SK-N-SH (cell line): ENCODE measurements around the gene ZHX3. TPM values are rescaled to one million over a fixed set of nuclear protein-coding genes. Genes with fewer than 3 reads are reported as not detected.

Experiments
- CTCF ChIA-PET: fragments of 300-600, 350-600 bp; formaldehyde crosslinking; extraction: SDS; loops from one replicate; lab custom pipeline; 2021; lab: Yijun Ruan, JAX
- POLR2A ChIA-PET: fragments of 350-600 bp; sonication (Branson Sonifier 250); formaldehyde crosslinking; extraction: SDS; loops from one replicate; lab custom pipeline; 2020; ENCODE audit warnings: antibody characterized with exemption, inconsistent platforms; lab: Yijun Ruan, JAX
- DNase-seq: peaks from one replicate; pipeline ENCODE4 v3.0.0; 2012
- H2AFZ ChIP-seq: fragments of 200-600 bp; sonication (generic); 2 replicates; pipeline ENCODE4 v1.8.1; 2016; ENCODE audit warnings: antibody characterized with exemption, mild to moderate bottlenecking, low read depth
- H3F3A ChIP-seq: fragments of 200-600 bp; sonication (generic); replicated peaks from 2 replicates; pipeline ENCODE3; 2016; ENCODE audit warnings: antibody characterized with exemption, mild to moderate bottlenecking; ENCODE audit not compliant: insufficient read depth
- H3K27ac ChIP-seq, 2 experiments: fragments of 200-500 bp in 1 of 2; fragments of 200-600 bp in 1 of 2; sonication (Bioruptor generic) in 1 of 2; sonication (generic), shearing (Covaris generic) in 1 of 2; 2 replicates each; pipeline versions ENCODE4 v1.5.1 to v1.6.1; 2014 to 2016; ENCODE audit warnings: low read depth in 2 of 2, inconsistent platforms in 1 of 2, low read length in 1 of 2, mild to moderate bottlenecking in 1 of 2, mixed read lengths in 1 of 2
- H3K27me3 ChIP-seq: fragments of 200-600 bp; sonication (generic), shearing (Covaris generic); 2 replicates; pipeline ENCODE4 v1.6.1; 2016; ENCODE audit warnings: mixed run types; ENCODE audit not compliant: insufficient read depth
- H3K36me3 ChIP-seq, 2 experiments: fragments of 200-500 bp in 1 of 2; fragments of 200-600 bp in 1 of 2; sonication (Bioruptor generic) in 1 of 2; sonication (generic) in 1 of 2; replicated peaks in 1 of 2; 2 replicates each; pipeline versions ENCODE3 to v1.5.1; 2014 to 2016; ENCODE audit warnings: low read length in 1 of 2, mild to moderate bottlenecking in 1 of 2; ENCODE audit not compliant: insufficient read depth in 2 of 2, control insufficient read depth in 1 of 2
- H3K4me1 ChIP-seq, 2 experiments: fragments of 200-500 bp in 1 of 2; fragments of 200-600 bp in 1 of 2; sonication (Bioruptor generic) in 1 of 2; sonication (generic), shearing (Covaris generic) in 1 of 2; 2 replicates each; pipeline versions ENCODE4 v1.5.1 to v1.6.1; 2014 to 2016; ENCODE audit warnings: low read depth in 1 of 2, low read length in 1 of 2, mixed run types in 1 of 2; ENCODE audit not compliant: insufficient read depth in 2 of 2, control insufficient read depth in 1 of 2
- H3K4me2 ChIP-seq: fragments of 200-600 bp; sonication (generic), shearing (Covaris generic); 2 replicates; pipeline ENCODE4 v1.6.1; 2017; ENCODE audit warnings: mixed run types
- H3K4me3 ChIP-seq, 2 experiments: fragments of 200-500 bp in 1 of 2; fragments of 200-600 bp in 1 of 2; sonication (Bioruptor generic) in 1 of 2; sonication (generic), shearing (Covaris generic) in 1 of 2; 2 replicates each; pipeline versions ENCODE4 v1.5.1 to v1.8.1; 2014 to 2016; ENCODE audit warnings: low read depth in 2 of 2, inconsistent platforms in 1 of 2, low read length in 1 of 2, mild to moderate bottlenecking in 1 of 2, mixed read lengths in 1 of 2, moderate library complexity in 1 of 2
- H3K79me2 ChIP-seq: fragments of 200-600 bp; sonication (generic); 2 replicates; pipeline ENCODE4 v1.8.1; 2017; ENCODE audit warnings: mild to moderate bottlenecking; ENCODE audit not compliant: insufficient read depth
- H3K9ac ChIP-seq: fragments of 200-600 bp; sonication (generic); 2 replicates; pipeline ENCODE4 v1.6.1; 2017; ENCODE audit warnings: mixed run types
- H3K9me2 ChIP-seq: fragments of 200-600 bp; sonication (generic); 2 replicates; pipeline ENCODE4 v1.6.1; 2017; ENCODE audit warnings: mixed run types
- H3K9me3 ChIP-seq: fragments of 200-600 bp; sonication (generic); 2 replicates; pipeline ENCODE4 v1.6.1; 2017; ENCODE audit warnings: mixed run types, mild to moderate bottlenecking, moderate library complexity
- H4K20me1 ChIP-seq: fragments of 200-600 bp; sonication (generic); 2 replicates; pipeline ENCODE4 v1.6.1; 2017; ENCODE audit warnings: mild to moderate bottlenecking, mixed run types; ENCODE audit not compliant: insufficient read depth
- CHD2 ChIP-seq: fragments of 150-350 bp; IDR thresholded peaks from 2 replicates; pipeline ENCODE4 v1.6.1; 2018; ENCODE audit warnings: low read length; ENCODE audit not compliant: partially characterized antibody
- CTCF ChIP-seq: fragments of 200-600 bp; sonication (generic); IDR thresholded peaks from 2 replicates; pipeline ENCODE4 v1.6.1; 2017; ENCODE audit warnings: antibody characterized with exemption, mild to moderate bottlenecking, moderate library complexity
- FOXJ3 ChIP-seq: sonication (generic); formaldehyde crosslinking; IDR thresholded peaks from 2 replicates; pipeline ENCODE4 v1.5.1; 2020; ENCODE audit warnings: mild to moderate bottlenecking, missing genetic modification reagents
- FOXM1 ChIP-seq: IDR thresholded peaks from 2 replicates; pipeline ENCODE4 v1.4.0; 2012; ENCODE audit warnings: low read depth, mild to moderate bottlenecking
- GATA2 ChIP-seq: sonication (generic); formaldehyde crosslinking; IDR thresholded peaks from 2 replicates; pipeline ENCODE4 v1.5.0; 2020; ENCODE audit warnings: mild to moderate bottlenecking, missing genetic modification reagents
- JUND ChIP-seq: IDR thresholded peaks from 2 replicates; pipeline ENCODE4 v1.4.0; 2012
- MEF2A ChIP-seq: IDR thresholded peaks from 2 replicates; pipeline ENCODE4 v1.4.0; 2012; ENCODE audit warnings: low read depth, borderline replicate concordance
- MXI1 ChIP-seq: IDR thresholded peaks from 2 replicates; pipeline ENCODE4 v1.6.1; 2012; ENCODE audit warnings: mild to moderate bottlenecking, low read depth, low read length, improper control_type of control experiment
- NRF1 ChIP-seq: IDR thresholded peaks from 2 replicates; pipeline ENCODE4 v1.6.1; 2012; ENCODE audit warnings: low read depth, mild to moderate bottlenecking, low read length
- POLR2AphosphoS5 ChIP-seq: IDR thresholded peaks from 2 replicates; pipeline ENCODE4 v1.6.1; 2012; ENCODE audit warnings: low read depth, low read length
- RAD21 ChIP-seq: IDR thresholded peaks from 2 replicates; pipeline ENCODE4 v1.6.1; 2012; ENCODE audit warnings: mild to moderate bottlenecking, low read length
- REST ChIP-seq: IDR thresholded peaks from 2 replicates; pipeline ENCODE4 v1.6.1; 2012; ENCODE audit warnings: mild to moderate bottlenecking, low read depth, low read length, moderate library complexity
- RFX5 ChIP-seq: IDR thresholded peaks from 2 replicates; pipeline ENCODE4 v1.6.1; 2012; ENCODE audit warnings: mild to moderate bottlenecking, improper control_type of control experiment, low read length
- SIN3A ChIP-seq: IDR thresholded peaks from 2 replicates; pipeline ENCODE4 v1.6.1; 2012; ENCODE audit warnings: low read depth, mild to moderate bottlenecking, low read length, moderate library complexity, borderline replicate concordance
- TCF12 ChIP-seq: IDR thresholded peaks from 2 replicates; pipeline ENCODE4 v1.4.0; 2012
- USF1 ChIP-seq: IDR thresholded peaks from 2 replicates; pipeline ENCODE4 v1.4.0; 2012; ENCODE audit warnings: low read depth, borderline replicate concordance
- USF2 ChIP-seq: fragments of 150-350 bp; IDR thresholded peaks from 2 replicates; pipeline ENCODE4 v1.6.1; 2017; ENCODE audit warnings: antibody characterized with exemption, low read length, low read depth, borderline replicate concordance
- WGBS: methylation state at CpG from one replicate; pipeline ENCODE4 v1.1.6; 2017; ENCODE audit warnings: low lambda C conversion rate; 5-methylcytosine and 5-hydroxymethylcytosine counted together
- polyA plus RNA-seq, 3 experiments: library from polyadenylated mRNA; depleted of rRNA; stranded (reverse); fragments of >200 nt; gene quantifications; 2 replicates each; pipeline ENCODE4 v1.2.3, GENCODE V29; 2012

The ZHX3 gene
- polyA plus RNA-seq, 1 of the 3 experiments (the other 2 are of a cell fraction) = 6.0 TPM

- 95% methylated on average over 7 of the region's 8 CpGs for WGBS
- TF ChIP-seq FOXJ3 (CRISPR knock-in tag) (no peak), MXI1 (no peak), FOXM1 (no peak), CHD2 (no peak), USF2 (no peak), USF1 (no peak), RAD21 (no peak), CTCF (no peak), POLR2AphosphoS5 (no peak), GATA2 (CRISPR knock-in tag) (no peak)
- TF ChIP-seq, all 33 proteins: peak for 0
- Histone ChIP-seq H3K4me2 (no peak overlapping the region), H3K9ac (no peak overlapping the region), H3K36me3 (peaks cover 4 to 13% of the 10 kb centered on the region in 2 experiments), H4K20me1 (no peaks in the 10 kb centered on the region), H3F3A (no peaks in the 10 kb centered on the region), H3K79me2 (peaks cover 23% of the 10 kb centered on the region), H3K4me3 (no peak overlapping the region), H3K9me3 (no peaks in the 10 kb centered on the region), H2AFZ (no peak overlapping the region), H3K27me3 (no peaks in the 10 kb centered on the region), H3K27ac (no peak overlapping the region), H3K9me2 (no peaks in the 10 kb centered on the region), H3K4me1 (no peaks in the 10 kb centered on the region)
- POLR2A ChIA-PET = no interaction called here
- CTCF ChIA-PET = interaction anchor here (1.0 to 1.1 kb wide), 2 partner anchors 19 to 66 kb away, joined by 3 read pairs; no protein-coding TSS in a partner anchor
- no peak for DNase-seq
These were observed 112.9 kb downstream of the ZHX3 start for GRCh38 chr20:41204304-41205265.

- CTCF ChIA-PET = interaction anchor here (1.0 to 1.9 kb wide), 3 partner anchors 11 to 29 kb away, joined by 3 to 4 read pairs (median 4); no protein-coding TSS in a partner anchor
- H3K4me1 ChIP-seq = no peaks in the 10 kb centered on the region
- no peaks in the 10 kb centered on the region for H4K20me1 ChIP-seq
- H3K36me3 ChIP-seq = peaks cover 4 to 22% of the 10 kb centered on the region in 2 experiments
- H3K9me2 ChIP-seq = no peaks in the 10 kb centered on the region
- no peak overlapping the region for H2AFZ ChIP-seq
- DNase-seq = no peak
- no peak overlapping the region for H3K4me2 ChIP-seq
- no peak overlapping the region for H3K4me3 ChIP-seq
- POLR2A ChIA-PET = no interaction called here
- WGBS = 97% methylated on average over 8 of the region's 9 CpGs
- H3K9me3 ChIP-seq = peaks cover 6% of the 10 kb centered on the region
- no peaks in the 10 kb centered on the region for H3K27me3 ChIP-seq
- H3K27ac ChIP-seq = no peak overlapping the region
- no peak overlapping the region for H3K9ac ChIP-seq
- peaks cover 17% of the 10 kb centered on the region for H3K79me2 ChIP-seq
- H3F3A ChIP-seq = no peaks in the 10 kb centered on the region
- no peak for TF ChIP-seq FOXJ3 (CRISPR knock-in tag)
- no peak for TF ChIP-seq JUND
- no peak for TF ChIP-seq MXI1
- no peak for TF ChIP-seq USF2
- no peak for TF ChIP-seq SIN3A
- TF ChIP-seq TCF12 = no peak
- TF ChIP-seq REST = no peak
- no peak for TF ChIP-seq RFX5
- TF ChIP-seq NRF1 = no peak
- TF ChIP-seq MEF2A = no peak
- TF ChIP-seq FOXM1 = no peak
These were observed 113.9 kb downstream of the ZHX3 start for GRCh38 chr20:41203660-41204059.
